ENCODE measurements around the gene DCBLD1.
"Not testable (repeated sequence)": the region's sequence is repeated elsewhere in the genome, so short reads cannot be mapped to it uniquely, and the experiment has no call there.

Gene DCBLD1

GRCh38 chr6:117463762-117464665 is 18.5 kb upstream of the DCBLD1 start:
- TF ChIP-seq CTCF (IDR thresholded peaks at IDR 0.05; ENCODE audit: low read depth, low read length), result no peak
- H3K4me3 ChIP-seq (ENCODE audit: low read depth, low read length), result peak overlapping the region; percentile 35; the same call in 1 of the 2 replicates

GRCh38 chr6:117464700-117465099 is 17.8 kb upstream of the DCBLD1 start:
- H3K4me3 ChIP-seq (ENCODE audit: low read depth, low read length), result no peak overlapping the region
- TF ChIP-seq CTCF (IDR thresholded peaks at IDR 0.05; ENCODE audit: low read depth, low read length), result no peak

- H3K4me3 ChIP-seq (ENCODE audit: low read depth, low read length), result no peak overlapping the region
- no peak for TF ChIP-seq CTCF (IDR thresholded peaks at IDR 0.05; ENCODE audit: low read depth, low read length)
Measured at GRCh38 chr6:117465691-117466090, 16.8 kb upstream of the DCBLD1 start.

- no peak overlapping the region for H3K4me3 ChIP-seq (ENCODE audit: low read depth, low read length)
- no peak for TF ChIP-seq CTCF (IDR thresholded peaks at IDR 0.05; ENCODE audit: low read depth, low read length)
Measured at GRCh38 chr6:117467876-117468275, 14.6 kb upstream of the DCBLD1 start.

GRCh38 chr6:117468527-117468926 is 13.9 kb upstream of the DCBLD1 start:
- H3K4me3 ChIP-seq (ENCODE audit: low read depth, low read length), result not testable (repeated sequence)

- no peak overlapping the region for H3K4me3 ChIP-seq (ENCODE audit: low read depth, low read length)
- no peak for TF ChIP-seq CTCF (IDR thresholded peaks at IDR 0.05; ENCODE audit: low read depth, low read length)
Measured at GRCh38 chr6:117469356-117469755, 13.1 kb upstream of the DCBLD1 start.

GRCh38 chr6:117469791-117470190 is 12.7 kb upstream of the DCBLD1 start:
- TF ChIP-seq CTCF (IDR thresholded peaks at IDR 0.05; ENCODE audit: low read depth, low read length), result no peak
- H3K4me3 ChIP-seq (ENCODE audit: low read depth, low read length), result no peak overlapping the region

Data from WI38 (cell line).